Stimulated activated CD4-positive, alpha-beta T cell treated with anti-CD3 and anti-CD28 coated beads, Interleukin-1b, Interleukin-23, amount 100 ng/mL, for 4 hours (primary cell): ENCODE measurements around the gene ITPR1.

Experiments
- DNase-seq, 2 donors: peaks; one replicate each; pipeline ENCODE4 v3.0.0-alpha.2; 2020; ENCODE audit warnings: low read depth in 2 of 2

Gene ITPR1

DNA sequence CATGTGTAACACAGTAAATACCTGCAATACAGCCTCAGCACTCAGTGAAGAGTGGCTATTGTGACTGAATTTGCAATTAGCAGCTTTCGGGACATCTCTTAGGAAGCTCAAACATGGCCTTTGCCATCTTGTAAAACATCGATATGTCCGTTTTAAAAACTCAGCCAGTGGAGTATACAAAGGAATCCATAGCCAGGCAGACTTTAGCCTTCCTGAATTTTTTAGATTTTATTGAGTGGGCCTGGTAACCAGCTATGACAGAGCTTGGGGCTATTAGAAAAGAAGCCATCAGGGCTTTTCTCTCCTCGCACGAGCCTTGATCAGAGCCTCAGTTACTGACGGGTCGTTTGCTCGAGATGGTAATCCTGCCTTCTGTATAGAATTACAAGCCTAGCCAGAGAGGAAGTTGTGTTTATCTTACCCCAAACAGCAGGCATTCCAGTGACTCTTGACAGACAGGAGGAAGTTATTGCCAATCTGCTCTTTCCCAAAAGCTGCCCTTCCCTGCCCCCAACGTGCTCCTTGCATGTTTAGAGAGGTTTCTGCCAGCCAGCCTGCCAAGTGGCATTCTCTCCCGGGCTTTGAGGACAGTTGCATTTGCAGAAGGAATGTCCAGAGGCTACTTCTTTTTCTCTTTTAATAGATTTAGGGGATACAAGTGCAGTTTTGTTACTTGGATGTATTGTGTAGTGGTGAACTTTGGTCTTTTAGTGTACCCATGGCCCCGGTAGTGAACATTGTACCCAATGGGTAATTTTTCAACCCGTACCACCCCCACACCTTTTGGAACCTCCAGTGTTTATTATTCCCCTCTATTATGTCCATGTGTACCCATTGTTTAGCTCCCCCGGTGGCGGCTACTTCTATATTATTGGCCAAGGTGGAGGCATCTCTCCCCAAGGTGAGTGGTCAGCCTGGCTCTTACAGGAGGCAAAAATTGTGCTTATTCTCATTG, 40.6 kb downstream of the ITPR1 start:
- no peak for DNase-seq

GRCh38 chr3:4534906-4535305, 41.8 kb downstream of the ITPR1 start:
- no peak for DNase-seq

- DNase-seq, result no peak
Measured at GRCh38 chr3:4536260-4536659, 43.1 kb downstream of the ITPR1 start.

DNA sequence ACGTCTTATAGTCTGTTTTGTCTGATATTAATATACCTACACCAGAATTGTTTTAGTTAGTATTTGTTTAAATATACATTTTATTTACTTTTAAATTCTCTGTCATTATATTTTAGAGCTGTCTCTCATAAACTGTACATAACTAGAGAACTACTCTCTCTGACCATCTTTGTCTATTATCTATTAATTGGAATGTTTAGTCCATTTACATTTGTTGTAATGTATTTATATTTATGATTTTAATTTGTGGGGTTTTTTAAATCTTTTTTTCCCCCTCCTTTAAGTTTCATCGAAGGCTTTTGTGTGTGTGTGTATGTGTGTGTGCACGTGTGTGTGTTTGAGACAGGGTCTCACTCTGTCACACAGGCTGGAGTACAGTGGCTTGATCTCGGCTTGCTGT, 47.1 kb downstream of the ITPR1 start:
- DNase-seq, result no peak

DNA sequence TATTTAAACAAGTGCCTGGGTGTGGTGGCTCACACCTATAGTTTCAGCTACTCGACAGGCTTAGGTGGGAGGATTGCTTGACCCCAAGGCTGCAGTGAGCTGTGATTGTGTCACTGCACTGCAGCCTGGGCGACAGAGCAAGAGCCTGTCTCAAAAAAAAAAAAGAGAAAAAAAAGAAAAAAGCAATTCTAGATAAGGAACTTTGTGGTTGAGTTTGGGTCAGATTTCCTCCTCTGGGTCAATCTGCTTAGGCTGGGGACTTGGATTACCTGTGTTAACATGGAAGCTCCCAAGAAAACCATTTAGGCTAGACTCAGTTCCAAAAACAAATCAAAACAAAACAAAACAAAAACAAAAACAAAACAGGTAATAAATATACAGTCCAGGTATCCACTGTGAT, 50.0 kb downstream of the ITPR1 start:
- no peak for DNase-seq

DNA sequence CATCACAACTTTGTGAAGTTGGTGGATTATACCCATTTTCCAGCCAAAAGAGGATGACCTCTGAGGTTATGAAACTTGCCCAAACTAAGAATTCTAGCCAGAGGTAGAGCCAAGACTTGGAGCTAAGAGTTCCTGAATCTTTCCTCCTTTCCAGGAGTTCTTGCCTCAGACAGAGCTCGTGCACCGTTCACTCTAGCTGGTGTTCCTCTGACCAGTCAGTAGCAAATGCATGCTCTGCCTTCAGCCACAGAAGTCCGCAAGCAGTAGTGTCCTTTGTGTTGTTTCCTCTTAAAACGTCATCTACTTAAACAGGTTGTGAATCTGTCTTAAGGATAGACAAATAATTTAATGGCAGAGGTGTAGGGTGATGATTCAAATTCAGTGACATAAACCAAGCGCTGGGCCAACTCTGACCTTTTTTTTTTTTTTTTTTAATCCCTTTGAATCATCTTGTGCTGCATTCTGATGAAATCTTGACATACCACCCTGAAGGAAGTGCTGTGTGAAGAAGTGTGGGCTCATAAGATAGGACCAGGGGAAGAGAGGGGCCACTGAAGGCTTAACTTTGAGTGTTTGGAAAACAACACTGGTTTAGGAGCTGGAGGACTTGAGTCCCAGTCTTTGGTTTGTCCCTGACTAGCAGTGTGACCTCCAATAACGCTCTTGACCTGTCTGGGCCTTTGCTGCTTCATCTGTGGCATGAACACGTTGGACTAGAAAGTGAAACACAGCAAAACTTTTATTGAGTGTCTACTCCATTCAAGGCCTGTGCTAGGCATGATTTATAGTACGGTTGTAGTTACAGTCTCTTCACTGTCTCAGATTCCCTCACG, 53.4 kb downstream of the ITPR1 start:
- DNase-seq, result no peak

GRCh38 chr3:4547799-4548198, 54.7 kb downstream of the ITPR1 start:
- no peak for DNase-seq

- DNase-seq, result no peak
Measured at GRCh38 chr3:4548356-4548755, 55.2 kb downstream of the ITPR1 start.

DNA sequence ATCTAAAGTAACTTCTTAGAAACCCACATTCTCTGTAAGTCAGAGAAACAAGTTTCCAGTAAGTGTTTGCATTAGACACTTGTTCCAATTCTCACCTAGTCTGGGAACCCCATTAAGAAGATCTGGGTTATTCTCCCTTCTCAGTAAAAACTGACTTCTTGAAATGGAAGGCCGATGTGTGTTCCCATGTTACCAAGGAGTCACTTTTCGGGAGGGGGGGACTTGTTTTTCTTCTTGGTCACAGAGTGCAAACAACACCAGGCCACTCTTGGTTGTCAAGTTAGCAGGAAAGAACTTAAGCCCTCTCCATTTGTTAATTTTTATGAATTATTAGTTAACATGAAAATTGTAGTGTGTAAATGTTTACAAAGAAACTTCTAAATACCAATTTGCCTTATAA, 55.6 kb downstream of the ITPR1 start:
- no peak for DNase-seq

DNA sequence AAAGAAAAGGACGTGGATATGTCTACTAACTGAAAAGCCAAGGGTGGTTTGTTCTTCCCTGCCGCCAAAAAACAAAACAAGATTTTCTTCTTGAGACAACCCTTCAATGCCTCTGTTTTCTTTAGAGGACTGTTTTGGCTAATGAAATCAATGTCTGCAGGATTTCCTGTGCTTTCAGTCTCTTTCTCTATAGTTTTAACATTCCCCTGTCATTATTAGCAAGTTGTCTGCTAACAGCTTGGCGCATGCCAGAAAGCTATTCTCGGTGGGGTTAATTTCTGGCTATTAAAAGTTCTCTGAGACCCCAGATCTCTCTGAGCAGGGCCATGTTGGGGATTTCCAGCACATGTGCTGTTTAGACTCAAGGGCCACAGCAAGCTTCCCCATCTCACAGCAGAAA, 56.7 kb downstream of the ITPR1 start:
- no peak for DNase-seq

- DNase-seq, result no peak
Measured at GRCh38 chr3:4551051-4551711, 58.0 kb downstream of the ITPR1 start.

- DNase-seq, result no peak
Measured at GRCh38 chr3:4551794-4552442, 58.8 kb downstream of the ITPR1 start.

DNA sequence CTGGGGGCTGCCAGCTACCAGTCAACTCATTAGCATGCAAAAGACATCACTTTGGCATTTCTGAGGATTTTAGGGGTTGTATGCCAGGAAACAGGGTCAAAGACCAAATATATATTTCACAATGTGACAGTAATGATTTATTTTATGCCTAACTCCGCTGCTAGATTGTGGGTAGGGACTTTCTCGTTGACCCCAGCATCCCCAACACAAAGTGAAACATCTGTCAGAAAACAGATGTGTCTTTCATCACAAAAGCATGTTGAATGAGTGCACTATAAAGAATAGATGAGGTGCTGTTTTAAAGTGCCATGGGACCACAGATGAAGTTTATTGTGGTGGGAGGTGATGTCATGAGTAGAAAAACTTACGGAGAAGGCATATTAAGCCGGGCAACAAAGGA, 59.7 kb downstream of the ITPR1 start:
- DNase-seq, result no peak

- no peak for DNase-seq
Measured at GRCh38 chr3:4561661-4562060, 68.5 kb downstream of the ITPR1 start.

DNA sequence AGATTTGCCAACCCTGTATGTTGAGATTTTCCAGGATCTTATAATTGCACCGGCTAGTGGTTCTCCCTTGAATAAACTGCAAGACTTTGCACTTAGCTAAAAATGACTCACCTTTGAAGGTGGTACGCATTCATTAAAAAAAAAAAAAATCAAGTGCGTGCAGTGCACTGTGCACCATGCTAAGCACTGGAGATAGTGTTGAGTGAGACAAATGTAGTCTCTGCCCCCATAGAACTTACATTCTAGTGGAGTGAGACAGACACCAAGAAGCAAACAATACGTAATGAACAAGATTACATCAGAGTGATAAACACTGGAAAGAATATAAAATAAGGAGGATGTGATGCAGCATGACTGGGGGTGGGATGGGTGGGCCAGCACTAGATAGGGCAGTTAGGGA, 69.4 kb downstream of the ITPR1 start:
- DNase-seq, result no peak

GRCh38 chr3:4564270-4564669, 71.1 kb downstream of the ITPR1 start:
- DNase-seq, result no peak

DNA sequence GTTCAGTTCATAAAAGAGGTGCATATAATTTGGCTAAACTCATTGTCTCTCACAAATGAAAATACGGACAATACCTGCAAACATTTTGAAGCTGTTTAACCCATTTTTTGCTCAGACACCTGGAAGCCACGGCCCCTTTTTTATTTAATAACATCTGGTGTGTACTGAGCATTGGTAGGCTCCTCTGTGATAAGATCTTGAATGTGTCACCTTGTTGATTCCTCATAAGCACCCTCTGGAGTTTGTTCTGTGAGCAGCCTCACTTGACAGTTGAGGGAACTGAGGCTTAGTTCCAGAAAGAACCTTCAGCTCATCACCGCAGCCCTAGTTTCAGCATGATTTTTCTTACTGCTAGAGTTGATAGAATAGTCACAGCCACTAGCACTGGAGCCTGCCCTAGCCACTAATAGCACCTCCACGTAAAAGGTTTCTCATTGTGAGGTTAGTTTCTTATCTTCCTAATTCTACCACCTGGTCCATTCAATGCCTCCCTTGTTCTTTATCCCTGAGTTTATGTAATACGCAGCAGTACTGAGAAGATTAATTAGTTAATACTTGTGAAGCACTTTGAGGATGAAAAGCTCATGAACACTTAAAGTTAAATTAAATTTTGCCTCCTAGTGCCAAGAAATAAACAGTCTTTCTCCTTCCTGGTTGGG, 71.9 kb downstream of the ITPR1 start:
- no peak for DNase-seq

- DNase-seq, result no peak
Measured at GRCh38 chr3:4565809-4566501, 72.8 kb downstream of the ITPR1 start.

DNA sequence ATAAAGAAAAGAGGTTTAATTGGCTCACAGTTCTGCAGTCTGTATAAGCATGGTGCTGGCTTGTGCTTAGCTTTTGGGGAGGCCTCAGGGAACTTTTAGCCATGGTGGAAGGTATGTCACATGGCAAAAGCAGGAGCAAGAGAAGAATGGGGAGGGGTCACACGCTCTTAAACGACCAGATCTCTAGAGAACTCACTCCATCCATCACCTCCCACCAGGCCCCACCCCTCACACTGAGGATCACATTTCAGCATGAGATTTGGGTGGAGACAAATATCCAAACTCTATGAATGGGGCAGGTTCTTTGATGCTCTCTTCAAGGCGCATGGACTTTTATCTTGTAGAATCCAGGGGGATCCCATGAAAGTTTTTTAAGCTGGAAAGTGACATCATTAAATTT, 75.7 kb downstream of the ITPR1 start:
- no peak for DNase-seq

DNA sequence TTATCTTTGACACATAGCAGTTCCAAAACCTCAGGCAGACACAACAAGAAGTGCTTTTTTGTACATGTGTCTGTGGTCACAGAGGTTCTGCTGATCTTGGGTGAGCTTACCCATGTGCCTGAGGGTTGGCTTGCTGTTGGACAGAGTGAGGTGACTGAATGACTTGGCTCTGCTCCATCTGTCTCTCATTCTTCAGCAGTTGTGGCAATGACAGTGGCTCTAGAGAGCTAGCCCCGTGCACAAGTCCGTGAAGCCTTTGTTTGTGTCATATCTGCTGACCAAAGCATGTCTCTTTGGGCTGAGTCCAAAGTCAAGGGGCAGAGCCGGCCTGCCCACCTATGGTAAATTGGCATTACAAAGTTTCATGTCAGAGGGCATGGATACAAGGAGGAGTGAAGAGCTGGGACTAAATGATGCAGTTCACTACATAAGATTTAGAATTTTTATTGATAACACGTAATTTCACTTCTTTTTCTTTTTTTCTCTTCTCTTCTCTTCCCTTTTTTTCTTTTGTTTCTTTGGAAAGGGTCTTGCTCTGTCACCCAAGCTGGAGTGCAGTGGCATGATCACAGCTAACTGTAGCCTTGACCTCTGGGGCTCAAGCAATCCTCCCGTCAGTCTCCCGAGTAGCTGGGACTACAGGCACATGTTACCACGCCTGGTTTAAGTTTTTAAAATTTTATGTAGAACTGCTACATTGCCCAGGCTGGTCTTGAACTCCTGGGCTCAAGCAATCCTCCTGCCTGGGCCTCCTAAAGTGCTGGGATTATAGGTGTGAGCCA, 77.9 kb downstream of the ITPR1 start:
- no peak for DNase-seq
